GM23338 (cell line): ENCODE measurements around the gene OR5H14.

ENCODE experiments used
- CREB1 ChIP-seq: fragments of 250-450 bp; sonication (Bioruptor Pico); IDR thresholded peaks from 2 replicates; pipeline ENCODE4 v1.5.0; 2020; ENCODE audit warnings: low read depth, mild to moderate bottlenecking, moderate library complexity
- EZH2 ChIP-seq: fragments of 200-600 bp; sonication (generic); IDR thresholded peaks from one replicate; pipeline ENCODE4 v1.8.0; 2017; ENCODE audit warnings: antibody characterized with exemption, mild to moderate bottlenecking, low read depth; ENCODE audit not compliant: unreplicated experiment
- EZH2phosphoT487 ChIP-seq: fragments of 200-600 bp; sonication (generic); IDR thresholded peaks from one replicate; pipeline ENCODE4 v1.8.1; 2018; ENCODE audit warnings: antibody characterized with exemption; ENCODE audit not compliant: unreplicated experiment
- JUNB ChIP-seq: IDR thresholded peaks from one replicate; pipeline ENCODE4 v1.6.1; 2016; ENCODE audit warnings: antibody characterized with exemption; ENCODE audit not compliant: unreplicated experiment
- NANOG ChIP-seq: IDR thresholded peaks from 2 replicates; pipeline ENCODE4 v1.6.1; 2016; ENCODE audit warnings: antibody characterized with exemption, borderline replicate concordance
- POLR2AphosphoS5 ChIP-seq: IDR thresholded peaks from 2 replicates; pipeline ENCODE4 v1.6.1; 2016; ENCODE audit warnings: antibody characterized with exemption, low read depth
- STAT1 ChIP-seq: IDR thresholded peaks from one replicate; pipeline ENCODE4 v1.6.1; 2016; ENCODE audit warnings: antibody characterized with exemption; ENCODE audit not compliant: unreplicated experiment
- ZNF114 ChIP-seq: fragments of 250-450 bp; sonication (Bioruptor Pico); IDR thresholded peaks from 2 replicates; pipeline ENCODE4 v1.5.0; 2020; ENCODE audit warnings: mild to moderate bottlenecking, moderate library complexity
- ZNF331 ChIP-seq: fragments of 250-450 bp; sonication (Bioruptor Pico); IDR thresholded peaks from 2 replicates; pipeline ENCODE4 v1.5.0; 2020; ENCODE audit warnings: low read depth, mild to moderate bottlenecking, moderate library complexity
- TF ChIP-seq, protein P1 (sequence below), 2 experiments: fragments of 200-600 bp in 1 of 2; sonication (generic) in 1 of 2; conservative IDR thresholded peaks; 2 replicates each; pipeline versions ENCODE4 v1.5.1 to v1.6.1; 2016 to 2017; ENCODE audit warnings: antibody characterized with exemption in 2 of 2, low read depth in 2 of 2, mild to moderate bottlenecking in 2 of 2, moderate library complexity in 1 of 2
- TF ChIP-seq, protein P2 (sequence below): IDR thresholded peaks from one replicate; pipeline ENCODE4 v1.6.1; 2018; ENCODE audit warnings: antibody characterized with exemption; ENCODE audit not compliant: unreplicated experiment
- TF ChIP-seq, protein P3 (sequence below): fragments of 250-450 bp; sonication (Bioruptor Pico); IDR thresholded peaks from 2 replicates; pipeline ENCODE4 v1.5.0; 2020; ENCODE audit warnings: mild to moderate bottlenecking, moderate library complexity
- TF ChIP-seq, protein P4 (sequence below): IDR thresholded peaks from 2 replicates; pipeline ENCODE4 v1.6.1; 2016; ENCODE audit warnings: antibody characterized with exemption

DNA sequence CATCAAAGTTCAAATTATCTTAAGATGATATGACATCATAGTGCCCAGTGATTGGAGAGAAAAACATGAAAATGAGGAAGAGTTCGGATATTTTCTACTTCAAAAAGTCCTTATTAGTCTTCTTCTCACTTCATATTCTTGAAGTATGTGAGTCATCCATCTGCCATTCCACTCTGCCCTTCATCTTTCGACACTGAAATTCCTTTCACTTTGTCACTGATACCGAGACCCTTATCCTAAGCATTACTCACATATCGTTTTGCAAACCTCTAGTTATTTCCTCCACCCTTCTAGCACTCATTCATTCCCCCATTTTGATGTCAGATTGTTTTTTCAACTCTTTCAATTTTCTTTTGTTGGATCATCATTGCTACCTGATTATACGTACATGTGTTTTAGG is 4.0 kb downstream of the OR5H14 start:
- TF ChIP-seq, protein P1, sequence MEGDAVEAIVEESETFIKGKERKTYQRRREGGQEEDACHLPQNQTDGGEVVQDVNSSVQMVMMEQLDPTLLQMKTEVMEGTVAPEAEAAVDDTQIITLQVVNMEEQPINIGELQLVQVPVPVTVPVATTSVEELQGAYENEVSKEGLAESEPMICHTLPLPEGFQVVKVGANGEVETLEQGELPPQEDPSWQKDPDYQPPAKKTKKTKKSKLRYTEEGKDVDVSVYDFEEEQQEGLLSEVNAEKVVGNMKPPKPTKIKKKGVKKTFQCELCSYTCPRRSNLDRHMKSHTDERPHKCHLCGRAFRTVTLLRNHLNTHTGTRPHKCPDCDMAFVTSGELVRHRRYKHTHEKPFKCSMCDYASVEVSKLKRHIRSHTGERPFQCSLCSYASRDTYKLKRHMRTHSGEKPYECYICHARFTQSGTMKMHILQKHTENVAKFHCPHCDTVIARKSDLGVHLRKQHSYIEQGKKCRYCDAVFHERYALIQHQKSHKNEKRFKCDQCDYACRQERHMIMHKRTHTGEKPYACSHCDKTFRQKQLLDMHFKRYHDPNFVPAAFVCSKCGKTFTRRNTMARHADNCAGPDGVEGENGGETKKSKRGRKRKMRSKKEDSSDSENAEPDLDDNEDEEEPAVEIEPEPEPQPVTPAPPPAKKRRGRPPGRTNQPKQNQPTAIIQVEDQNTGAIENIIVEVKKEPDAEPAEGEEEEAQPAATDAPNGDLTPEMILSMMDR (conservative IDR thresholded peaks at IDR 0.05; ENCODE audit: low read depth in 2 of 2): no peak
- TF ChIP-seq ZNF331 (CRISPR knock-in tag) (no peak), POLR2AphosphoS5 (no peak), STAT1 (no peak), EZH2 (no peak), JUNB (no peak), EZH2phosphoT487 (no peak), CREB1 (CRISPR knock-in tag) (no peak), NANOG (no peak), ZNF114 (CRISPR knock-in tag) (no peak)
- TF ChIP-seq, protein P2, sequence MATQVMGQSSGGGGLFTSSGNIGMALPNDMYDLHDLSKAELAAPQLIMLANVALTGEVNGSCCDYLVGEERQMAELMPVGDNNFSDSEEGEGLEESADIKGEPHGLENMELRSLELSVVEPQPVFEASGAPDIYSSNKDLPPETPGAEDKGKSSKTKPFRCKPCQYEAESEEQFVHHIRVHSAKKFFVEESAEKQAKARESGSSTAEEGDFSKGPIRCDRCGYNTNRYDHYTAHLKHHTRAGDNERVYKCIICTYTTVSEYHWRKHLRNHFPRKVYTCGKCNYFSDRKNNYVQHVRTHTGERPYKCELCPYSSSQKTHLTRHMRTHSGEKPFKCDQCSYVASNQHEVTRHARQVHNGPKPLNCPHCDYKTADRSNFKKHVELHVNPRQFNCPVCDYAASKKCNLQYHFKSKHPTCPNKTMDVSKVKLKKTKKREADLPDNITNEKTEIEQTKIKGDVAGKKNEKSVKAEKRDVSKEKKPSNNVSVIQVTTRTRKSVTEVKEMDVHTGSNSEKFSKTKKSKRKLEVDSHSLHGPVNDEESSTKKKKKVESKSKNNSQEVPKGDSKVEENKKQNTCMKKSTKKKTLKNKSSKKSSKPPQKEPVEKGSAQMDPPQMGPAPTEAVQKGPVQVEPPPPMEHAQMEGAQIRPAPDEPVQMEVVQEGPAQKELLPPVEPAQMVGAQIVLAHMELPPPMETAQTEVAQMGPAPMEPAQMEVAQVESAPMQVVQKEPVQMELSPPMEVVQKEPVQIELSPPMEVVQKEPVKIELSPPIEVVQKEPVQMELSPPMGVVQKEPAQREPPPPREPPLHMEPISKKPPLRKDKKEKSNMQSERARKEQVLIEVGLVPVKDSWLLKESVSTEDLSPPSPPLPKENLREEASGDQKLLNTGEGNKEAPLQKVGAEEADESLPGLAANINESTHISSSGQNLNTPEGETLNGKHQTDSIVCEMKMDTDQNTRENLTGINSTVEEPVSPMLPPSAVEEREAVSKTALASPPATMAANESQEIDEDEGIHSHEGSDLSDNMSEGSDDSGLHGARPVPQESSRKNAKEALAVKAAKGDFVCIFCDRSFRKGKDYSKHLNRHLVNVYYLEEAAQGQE: no peak
- TF ChIP-seq, protein P3, sequence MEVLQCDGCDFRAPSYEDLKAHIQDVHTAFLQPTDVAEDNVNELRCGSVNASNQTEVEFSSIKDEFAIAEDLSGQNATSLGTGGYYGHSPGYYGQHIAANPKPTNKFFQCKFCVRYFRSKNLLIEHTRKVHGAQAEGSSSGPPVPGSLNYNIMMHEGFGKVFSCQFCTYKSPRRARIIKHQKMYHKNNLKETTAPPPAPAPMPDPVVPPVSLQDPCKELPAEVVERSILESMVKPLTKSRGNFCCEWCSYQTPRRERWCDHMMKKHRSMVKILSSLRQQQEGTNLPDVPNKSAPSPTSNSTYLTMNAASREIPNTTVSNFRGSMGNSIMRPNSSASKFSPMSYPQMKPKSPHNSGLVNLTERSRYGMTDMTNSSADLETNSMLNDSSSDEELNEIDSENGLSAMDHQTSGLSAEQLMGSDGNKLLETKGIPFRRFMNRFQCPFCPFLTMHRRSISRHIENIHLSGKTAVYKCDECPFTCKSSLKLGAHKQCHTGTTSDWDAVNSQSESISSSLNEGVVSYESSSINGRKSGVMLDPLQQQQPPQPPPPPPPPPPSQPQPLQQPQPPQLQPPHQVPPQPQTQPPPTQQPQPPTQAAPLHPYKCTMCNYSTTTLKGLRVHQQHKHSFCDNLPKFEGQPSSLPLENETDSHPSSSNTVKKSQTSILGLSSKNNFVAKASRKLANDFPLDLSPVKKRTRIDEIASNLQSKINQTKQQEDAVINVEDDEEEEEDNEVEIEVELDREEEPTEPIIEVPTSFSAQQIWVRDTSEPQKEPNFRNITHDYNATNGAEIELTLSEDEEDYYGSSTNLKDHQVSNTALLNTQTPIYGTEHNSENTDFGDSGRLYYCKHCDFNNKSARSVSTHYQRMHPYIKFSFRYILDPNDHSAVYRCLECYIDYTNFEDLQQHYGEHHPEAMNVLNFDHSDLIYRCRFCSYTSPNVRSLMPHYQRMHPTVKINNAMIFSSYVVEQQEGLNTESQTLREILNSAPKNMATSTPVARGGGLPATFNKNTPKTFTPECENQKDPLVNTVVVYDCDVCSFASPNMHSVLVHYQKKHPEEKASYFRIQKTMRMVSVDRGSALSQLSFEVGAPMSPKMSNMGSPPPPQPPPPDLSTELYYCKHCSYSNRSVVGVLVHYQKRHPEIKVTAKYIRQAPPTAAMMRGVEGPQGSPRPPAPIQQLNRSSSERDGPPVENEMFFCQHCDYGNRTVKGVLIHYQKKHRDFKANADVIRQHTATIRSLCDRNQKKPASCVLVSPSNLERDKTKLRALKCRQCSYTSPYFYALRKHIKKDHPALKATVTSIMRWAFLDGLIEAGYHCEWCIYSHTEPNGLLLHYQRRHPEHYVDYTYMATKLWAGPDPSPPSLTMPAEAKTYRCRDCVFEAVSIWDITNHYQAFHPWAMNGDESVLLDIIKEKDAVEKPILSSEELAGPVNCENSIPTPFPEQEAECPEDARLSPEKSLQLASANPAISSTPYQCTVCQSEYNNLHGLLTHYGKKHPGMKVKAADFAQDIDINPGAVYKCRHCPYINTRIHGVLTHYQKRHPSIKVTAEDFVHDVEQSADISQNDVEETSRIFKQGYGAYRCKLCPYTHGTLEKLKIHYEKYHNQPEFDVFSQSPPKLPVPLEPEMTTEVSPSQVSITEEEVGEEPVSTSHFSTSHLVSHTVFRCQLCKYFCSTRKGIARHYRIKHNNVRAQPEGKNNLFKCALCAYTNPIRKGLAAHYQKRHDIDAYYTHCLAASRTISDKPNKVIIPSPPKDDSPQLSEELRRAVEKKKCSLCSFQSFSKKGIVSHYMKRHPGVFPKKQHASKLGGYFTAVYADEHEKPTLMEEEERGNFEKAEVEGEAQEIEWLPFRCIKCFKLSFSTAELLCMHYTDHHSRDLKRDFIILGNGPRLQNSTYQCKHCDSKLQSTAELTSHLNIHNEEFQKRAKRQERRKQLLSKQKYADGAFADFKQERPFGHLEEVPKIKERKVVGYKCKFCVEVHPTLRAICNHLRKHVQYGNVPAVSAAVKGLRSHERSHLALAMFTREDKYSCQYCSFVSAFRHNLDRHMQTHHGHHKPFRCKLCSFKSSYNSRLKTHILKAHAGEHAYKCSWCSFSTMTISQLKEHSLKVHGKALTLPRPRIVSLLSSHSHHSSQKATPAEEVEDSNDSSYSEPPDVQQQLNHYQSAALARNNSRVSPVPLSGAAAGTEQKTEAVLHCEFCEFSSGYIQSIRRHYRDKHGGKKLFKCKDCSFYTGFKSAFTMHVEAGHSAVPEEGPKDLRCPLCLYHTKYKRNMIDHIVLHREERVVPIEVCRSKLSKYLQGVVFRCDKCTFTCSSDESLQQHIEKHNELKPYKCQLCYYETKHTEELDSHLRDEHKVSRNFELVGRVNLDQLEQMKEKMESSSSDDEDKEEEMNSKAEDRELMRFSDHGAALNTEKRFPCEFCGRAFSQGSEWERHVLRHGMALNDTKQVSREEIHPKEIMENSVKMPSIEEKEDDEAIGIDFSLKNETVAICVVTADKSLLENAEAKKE (CRISPR knock-in tag): no peak
- TF ChIP-seq, protein P4, sequence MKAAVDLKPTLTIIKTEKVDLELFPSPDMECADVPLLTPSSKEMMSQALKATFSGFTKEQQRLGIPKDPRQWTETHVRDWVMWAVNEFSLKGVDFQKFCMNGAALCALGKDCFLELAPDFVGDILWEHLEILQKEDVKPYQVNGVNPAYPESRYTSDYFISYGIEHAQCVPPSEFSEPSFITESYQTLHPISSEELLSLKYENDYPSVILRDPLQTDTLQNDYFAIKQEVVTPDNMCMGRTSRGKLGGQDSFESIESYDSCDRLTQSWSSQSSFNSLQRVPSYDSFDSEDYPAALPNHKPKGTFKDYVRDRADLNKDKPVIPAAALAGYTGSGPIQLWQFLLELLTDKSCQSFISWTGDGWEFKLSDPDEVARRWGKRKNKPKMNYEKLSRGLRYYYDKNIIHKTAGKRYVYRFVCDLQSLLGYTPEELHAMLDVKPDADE: no peak
